ENCODE results near the gene PTPRN2.

The PTPRN2 gene

GRCh38 chr7:157540606-157541294, 1046.9 kb downstream of the PTPRN2 start:
- Mint-ChIP-seq H3K4me3 (no peak overlapping the region), H3K27ac (no peak overlapping the region), H3K27me3 (peaks cover 25% of the 10 kb centered on the region), H3K36me3 (peaks cover 2% of the 10 kb centered on the region), H3K4me1 (no peaks in the 10 kb centered on the region), H3K9me3 (peaks cover 2% of the 10 kb centered on the region)
- CTCF ChIA-PET, result no interaction called here
- DNase-seq, result peak; percentile 7

DNA sequence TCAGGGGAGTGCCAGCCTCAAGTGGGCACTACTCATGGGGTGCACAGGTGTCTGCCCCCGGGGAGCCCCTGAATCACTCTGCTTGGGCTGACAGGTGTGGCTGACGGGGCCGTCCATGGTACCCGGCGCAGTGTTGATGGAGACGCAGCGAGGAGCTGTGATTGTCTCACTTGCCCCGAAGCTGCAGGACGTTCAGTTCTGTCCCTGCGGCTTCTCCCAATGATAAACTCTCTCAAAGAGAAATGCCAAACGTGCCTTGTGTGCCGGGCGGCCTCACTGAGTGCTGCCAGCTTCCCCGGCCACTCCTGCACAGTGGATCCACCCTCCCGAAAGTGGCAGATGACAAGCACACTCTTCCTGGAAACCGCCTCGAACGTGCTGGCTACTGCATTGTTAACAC, 1047.6 kb downstream of the PTPRN2 start:
- H3K9me3 Mint-ChIP-seq, result peaks cover 2% of the 10 kb centered on the region
- no peak for DNase-seq
- CTCF ChIA-PET, result no interaction called here
- peaks cover 25% of the 10 kb centered on the region for H3K27me3 Mint-ChIP-seq
- no peaks in the 10 kb centered on the region for H3K4me1 Mint-ChIP-seq
- no peak overlapping the region for H3K27ac Mint-ChIP-seq
- H3K36me3 Mint-ChIP-seq, result peaks cover 2% of the 10 kb centered on the region
- no peak overlapping the region for H3K4me3 Mint-ChIP-seq

DNA sequence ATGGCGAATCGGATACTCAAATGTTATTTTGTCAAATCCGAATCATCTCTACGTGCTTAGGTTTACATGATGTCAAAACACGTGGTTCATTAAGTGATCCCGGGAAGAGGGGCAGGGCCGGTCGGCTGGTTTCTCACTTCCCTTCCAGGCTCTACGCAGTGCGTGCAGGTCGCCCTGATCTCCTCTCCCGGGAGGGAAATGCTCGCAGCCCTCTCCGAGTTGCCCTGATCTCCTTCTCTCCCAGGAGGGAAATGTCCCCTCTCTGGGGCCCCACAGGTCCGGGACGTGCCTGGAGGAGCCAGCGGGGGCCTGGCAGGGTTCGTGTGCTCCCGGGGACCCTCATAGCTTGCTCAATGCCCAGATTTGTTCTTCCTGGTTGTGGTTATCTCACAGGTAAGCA, 1048.1 kb downstream of the PTPRN2 start:
- no peaks in the 10 kb centered on the region for H3K4me1 Mint-ChIP-seq
- CTCF ChIA-PET, result no interaction called here

GRCh38 chr7:157538735-157539134, 1048.9 kb downstream of the PTPRN2 start:
- no peak for DNase-seq
- Mint-ChIP-seq H3K4me1 (no peaks in the 10 kb centered on the region), H3K9me3 (no peaks in the 10 kb centered on the region), H3K36me3 (no peaks in the 10 kb centered on the region), H3K27me3 (peaks cover 26% of the 10 kb centered on the region), H3K4me3 (no peak overlapping the region), H3K27ac (no peak overlapping the region)
- CTCF ChIA-PET, result no interaction called here

More for the DNA sequence above, 1048.1 kb downstream of the PTPRN2 start:
- peaks cover under 1% of the 10 kb centered on the region for H3K36me3 Mint-ChIP-seq
- H3K27ac Mint-ChIP-seq, result no peak overlapping the region
- no peak for DNase-seq
- H3K4me3 Mint-ChIP-seq, result no peak overlapping the region
- peaks cover under 1% of the 10 kb centered on the region for H3K9me3 Mint-ChIP-seq
- H3K27me3 Mint-ChIP-seq, result peaks cover 25% of the 10 kb centered on the region

- H3K4me3 Mint-ChIP-seq, result no peak overlapping the region
- no peak for DNase-seq
- no peaks in the 10 kb centered on the region for H3K36me3 Mint-ChIP-seq
- H3K27ac Mint-ChIP-seq, result no peak overlapping the region
- CTCF ChIA-PET, result no interaction called here
- peaks cover 29% of the 10 kb centered on the region for H3K27me3 Mint-ChIP-seq
- no peaks in the 10 kb centered on the region for H3K4me1 Mint-ChIP-seq
- no peaks in the 10 kb centered on the region for H3K9me3 Mint-ChIP-seq
These were observed 1049.3 kb downstream of the PTPRN2 start for GRCh38 chr7:157538321-157538720.

DNA sequence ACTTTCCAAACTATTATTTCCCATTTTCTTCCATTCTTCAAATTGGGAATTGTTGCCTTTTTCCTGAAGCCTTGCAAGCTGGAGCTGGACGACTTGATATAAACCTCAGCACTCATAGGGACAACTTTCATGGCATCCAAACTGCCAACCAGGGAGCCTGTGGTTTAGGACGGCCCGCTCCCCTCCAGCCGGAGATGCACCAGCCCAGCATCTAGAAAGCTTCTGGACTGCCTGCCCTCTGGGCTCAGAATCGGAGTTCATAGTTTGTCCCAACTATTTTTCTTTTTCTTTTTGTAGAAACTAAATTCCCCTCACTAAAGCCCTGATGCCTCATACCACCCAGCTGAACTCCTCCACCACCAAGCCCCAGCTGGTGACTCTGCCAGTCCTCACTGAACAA, 1050.6 kb downstream of the PTPRN2 start:
- H3K27ac Mint-ChIP-seq, result no peak overlapping the region
- no peak overlapping the region for H3K4me3 Mint-ChIP-seq
- H3K4me1 Mint-ChIP-seq, result no peaks in the 10 kb centered on the region
- no peaks in the 10 kb centered on the region for H3K9me3 Mint-ChIP-seq
- DNase-seq, result no peak
- H3K27me3 Mint-ChIP-seq, result peaks cover 30% of the 10 kb centered on the region
- CTCF ChIA-PET, result no interaction called here
- H3K36me3 Mint-ChIP-seq, result no peaks in the 10 kb centered on the region

DNA sequence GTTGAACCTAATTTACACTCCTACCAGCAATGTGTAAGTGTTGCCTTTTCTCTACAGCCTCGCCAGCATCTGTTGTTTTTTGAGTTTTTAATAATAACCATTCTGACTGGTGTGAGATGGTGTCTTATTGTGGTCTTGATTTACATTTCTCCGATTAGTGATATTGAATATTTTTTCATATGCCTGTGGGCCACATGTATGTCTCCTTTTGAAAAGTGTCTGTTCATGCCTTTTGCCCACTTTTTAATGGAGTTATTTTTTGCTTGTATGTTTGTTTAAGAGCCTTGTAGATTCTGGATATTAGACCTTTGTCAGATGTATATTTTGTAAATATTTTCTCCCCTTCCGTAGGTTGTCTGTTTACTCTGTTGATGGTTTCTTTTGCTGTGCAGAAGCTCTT, 1055.6 kb downstream of the PTPRN2 start:
- Mint-ChIP-seq H3K4me3 (no peak overlapping the region), H3K27ac (no peak overlapping the region), H3K36me3 (no peaks in the 10 kb centered on the region), H3K9me3 (no peaks in the 10 kb centered on the region), H3K4me1 (no peaks in the 10 kb centered on the region), H3K27me3 (peaks cover 29% of the 10 kb centered on the region)
- CTCF ChIA-PET, result no interaction called here
- DNase-seq, result no peak

- no peak overlapping the region for H3K27ac Mint-ChIP-seq
- H3K9me3 Mint-ChIP-seq, result no peaks in the 10 kb centered on the region
- H3K4me1 Mint-ChIP-seq, result no peaks in the 10 kb centered on the region
- H3K27me3 Mint-ChIP-seq, result peaks cover 47% of the 10 kb centered on the region
- H3K4me3 Mint-ChIP-seq, result no peak overlapping the region
- no peaks in the 10 kb centered on the region for H3K36me3 Mint-ChIP-seq
- peak; percentile 8 for DNase-seq
- CTCF ChIA-PET, result no interaction called here
These were observed 1057.7 kb downstream of the PTPRN2 start for GRCh38 chr7:157529768-157530560.

- no peaks in the 10 kb centered on the region for H3K4me1 Mint-ChIP-seq
- DNase-seq, result peak; percentile 11
- no peaks in the 10 kb centered on the region for H3K9me3 Mint-ChIP-seq
- CTCF ChIA-PET, result no interaction called here
- H3K4me3 Mint-ChIP-seq, result no peak overlapping the region
- H3K36me3 Mint-ChIP-seq, result no peaks in the 10 kb centered on the region
- H3K27ac Mint-ChIP-seq, result no peak overlapping the region
- peaks cover 53% of the 10 kb centered on the region for H3K27me3 Mint-ChIP-seq
These were observed 1058.8 kb downstream of the PTPRN2 start for GRCh38 chr7:157528785-157529341.

DNA sequence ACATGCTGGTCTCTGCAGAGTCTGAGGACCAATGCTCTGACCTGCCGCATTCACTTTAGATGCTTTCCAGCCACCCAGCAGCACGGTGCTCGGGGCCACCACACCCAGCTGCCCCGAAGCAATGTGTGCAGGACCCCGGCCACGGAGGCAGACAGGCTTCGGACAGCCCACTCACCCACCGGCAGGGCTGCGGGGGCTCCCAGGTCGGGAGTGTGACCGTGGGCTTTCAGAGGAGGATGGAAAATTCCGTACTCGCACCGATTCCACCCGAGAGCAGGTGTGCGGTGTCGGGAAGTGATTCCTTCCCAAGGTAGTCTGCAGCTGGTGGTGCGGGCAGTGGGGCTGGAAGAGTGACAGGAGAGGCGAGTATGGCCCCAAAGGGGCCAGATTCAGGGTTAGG, 1059.9 kb downstream of the PTPRN2 start:
- Mint-ChIP-seq H3K36me3 (no peaks in the 10 kb centered on the region), H3K4me1 (no peaks in the 10 kb centered on the region), H3K9me3 (no peaks in the 10 kb centered on the region), H3K4me3 (no peak overlapping the region), H3K27me3 (peaks cover 55% of the 10 kb centered on the region), H3K27ac (no peak overlapping the region)
- CTCF ChIA-PET, result no interaction called here
- peak; percentile 12 for DNase-seq

DNA sequence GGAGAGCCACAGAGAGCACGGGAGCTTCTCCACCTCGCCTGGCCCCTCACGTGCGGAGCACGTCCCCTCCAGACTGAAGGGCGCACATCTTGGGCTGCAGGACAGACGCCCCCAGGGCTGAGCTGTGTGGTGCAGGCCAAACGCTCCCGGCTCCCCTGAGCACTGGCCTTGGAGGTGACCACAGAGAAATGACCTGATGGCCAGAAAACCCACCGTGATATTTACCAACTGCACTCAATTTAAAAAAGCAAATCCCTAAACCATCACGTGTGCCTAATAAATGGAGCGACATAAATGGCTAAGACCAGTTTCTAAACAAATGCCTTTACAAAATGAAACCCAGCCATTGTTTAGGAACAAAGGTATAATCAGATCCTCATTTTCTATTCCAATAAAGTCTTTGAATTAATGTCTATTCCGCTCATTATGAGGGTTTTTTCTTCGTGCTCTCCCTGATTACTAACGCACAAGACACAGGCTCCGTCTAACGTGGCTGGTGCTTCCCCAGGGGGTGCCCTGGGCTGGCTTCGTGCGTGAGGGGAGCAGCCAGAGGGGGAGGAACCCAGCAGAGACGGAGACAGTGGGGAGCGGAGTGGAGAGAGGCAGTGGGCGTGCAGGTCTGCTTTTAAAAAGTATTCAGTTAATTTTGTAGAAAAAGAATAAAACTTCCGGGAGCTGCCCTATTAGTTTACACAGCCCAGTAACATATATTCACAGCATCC, 1060.5 kb downstream of the PTPRN2 start:
- H3K27ac Mint-ChIP-seq, result no peak overlapping the region

DNA sequence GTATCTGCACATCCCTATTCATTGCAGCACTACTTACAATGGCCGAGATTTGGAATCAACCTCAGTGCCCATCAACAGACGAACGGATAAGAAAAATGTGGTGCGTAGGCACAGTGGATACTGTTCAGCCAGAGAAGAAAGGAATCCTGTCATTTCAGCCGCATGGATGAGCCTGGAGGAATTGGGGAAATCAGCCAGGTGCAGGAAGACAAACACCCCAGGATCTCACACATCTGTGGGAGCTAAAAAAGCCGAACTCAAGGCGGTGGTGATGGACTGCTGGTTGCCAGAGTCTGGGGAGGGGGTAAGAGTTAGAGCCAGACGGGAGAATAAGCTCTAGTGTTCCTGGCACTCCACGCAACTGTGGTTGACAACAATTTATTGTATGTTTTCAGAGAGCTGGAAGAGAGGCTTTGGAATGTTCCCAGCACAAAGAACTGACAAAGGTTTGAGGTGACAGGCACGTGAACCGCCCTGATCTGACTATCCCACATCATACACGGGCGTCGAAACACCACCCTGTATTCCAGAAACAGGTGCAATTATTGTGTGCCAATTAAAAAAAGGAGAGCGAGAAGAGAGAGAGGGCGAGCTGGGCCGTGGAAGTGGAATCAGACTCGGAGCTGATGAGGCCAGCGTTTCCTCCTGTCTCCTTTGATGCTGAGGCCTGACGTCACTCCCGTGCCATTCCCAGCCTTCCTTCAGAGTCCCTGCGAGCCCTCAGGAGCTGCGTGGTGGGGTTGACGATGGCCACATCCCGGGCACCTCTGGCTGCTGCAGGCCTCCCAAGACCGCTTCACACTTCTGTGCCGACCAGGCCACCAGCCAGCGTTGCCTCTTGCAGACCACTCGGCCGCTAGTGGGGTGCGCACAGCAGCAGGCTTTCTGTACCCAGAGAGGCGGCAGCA, 1061.4 kb downstream of the PTPRN2 start:
- H3K27me3 Mint-ChIP-seq, result peaks cover 60% of the 10 kb centered on the region
- CTCF ChIA-PET, result no interaction called here
- H3K36me3 Mint-ChIP-seq, result no peaks in the 10 kb centered on the region
- peak; percentile 18 for DNase-seq
- H3K4me1 Mint-ChIP-seq, result no peaks in the 10 kb centered on the region
- H3K9me3 Mint-ChIP-seq, result no peaks in the 10 kb centered on the region
- no peak overlapping the region for H3K27ac Mint-ChIP-seq
- no peak overlapping the region for H3K4me3 Mint-ChIP-seq

More for the DNA sequence above, 1060.5 kb downstream of the PTPRN2 start:
- DNase-seq, result peak; percentile 11
- Mint-ChIP-seq H3K36me3 (no peaks in the 10 kb centered on the region), H3K4me1 (no peaks in the 10 kb centered on the region), H3K4me3 (no peak overlapping the region), H3K9me3 (no peaks in the 10 kb centered on the region), H3K27me3 (peaks cover 58% of the 10 kb centered on the region)
- CTCF ChIA-PET, result no interaction called here

- no peaks in the 10 kb centered on the region for H3K9me3 Mint-ChIP-seq
- no peaks in the 10 kb centered on the region for H3K4me1 Mint-ChIP-seq
- H3K4me3 Mint-ChIP-seq, result no peak overlapping the region
- no peaks in the 10 kb centered on the region for H3K36me3 Mint-ChIP-seq
- H3K27me3 Mint-ChIP-seq, result peaks cover 66% of the 10 kb centered on the region
- DNase-seq, result no peak
- no peak overlapping the region for H3K27ac Mint-ChIP-seq
- CTCF ChIA-PET, result no interaction called here
These were observed 1062.1 kb downstream of the PTPRN2 start for GRCh38 chr7:157525491-157525915.

- no peak for DNase-seq
- Mint-ChIP-seq H3K4me3 (no peak overlapping the region), H3K27ac (no peak overlapping the region), H3K9me3 (no peaks in the 10 kb centered on the region), H3K27me3 (peaks cover 72% of the 10 kb centered on the region), H3K4me1 (no peaks in the 10 kb centered on the region), H3K36me3 (no peaks in the 10 kb centered on the region)
- CTCF ChIA-PET, result no interaction called here
These were observed 1062.9 kb downstream of the PTPRN2 start for GRCh38 chr7:157524731-157525130.

Data from activated naive CD4-positive, alpha-beta T cell treated with anti-CD3 and anti-CD28 coated beads, Interleukin-2, amount 10 ng/mL, durations not matched to agents 7 days and 5 days (primary cell).